ENCODE data around the gene TBC1D14. TPM values are rescaled to one million over a fixed set of nuclear protein-coding genes. Genes with fewer than 3 reads are reported as not detected.
"Not testable (repeated sequence)": the region's sequence is repeated elsewhere in the genome, so short reads cannot be mapped to it uniquely, and the experiment has no call there.

TBC1D14 gene
- total RNA-seq, 2 donors from 2014 or later = 42.3 to 43.5 TPM

- no peaks in the 10 kb centered on the region for H3K9me3 ChIP-seq (ENCODE audit: control insufficient read depth, low read length)
- H3K4me1 ChIP-seq (ENCODE audit: control insufficient read depth, insufficient read depth, low read length) = peaks cover 13% of the 10 kb centered on the region
- no peak for TF ChIP-seq CTCF (conservative IDR thresholded peaks at IDR 0.05)
- no peak overlapping the region for H3K9ac ChIP-seq (ENCODE audit: extremely low read depth, low read length, poor library complexity, severe bottlenecking)
- peaks cover 5% of the 10 kb centered on the region for H3K27me3 ChIP-seq (ENCODE audit: control insufficient read depth, insufficient read depth, low read length, poor library complexity, severe bottlenecking)
- H3K27me3 Mint-ChIP-seq (ENCODE audit: insufficient read depth) = peaks cover 31% of the 10 kb centered on the region
- H3K4me1 Mint-ChIP-seq = peaks cover 21% of the 10 kb centered on the region
- H3K27ac ChIP-seq (ENCODE audit: low read depth, low read length) = no peak overlapping the region
- 80 to 90% methylated on average over 10 to 13 of the region's 13 CpGs for WGBS, 2 experiments (ENCODE audit: insufficient coverage in 1 of 2, insufficient read length in 1 of 2)
- no peaks in the 10 kb centered on the region for H3K36me3 Mint-ChIP-seq (ENCODE audit: low read depth)
- no peak overlapping the region for H3K4me3 Mint-ChIP-seq
- H3K9me3 Mint-ChIP-seq = no peaks in the 10 kb centered on the region
- H3K4me3 ChIP-seq (ENCODE audit: low read length) = no peak overlapping the region
- no peak overlapping the region for H3K27ac Mint-ChIP-seq
- no peak for DNase-seq
- no peaks in the 10 kb centered on the region for H3K36me3 ChIP-seq (ENCODE audit: control insufficient read depth, insufficient read depth, low read length)
Observed at GRCh38 chr4:6905516-6906445, 3.8 kb upstream of the TBC1D14 start.

GRCh38 chr4:6906486-6906885 is 3.1 kb upstream of the TBC1D14 start:
- not testable (repeated sequence) for H3K27me3 ChIP-seq (ENCODE audit: control insufficient read depth, insufficient read depth, low read length, poor library complexity, severe bottlenecking); H3K9ac ChIP-seq (ENCODE audit: extremely low read depth, low read length, poor library complexity, severe bottlenecking); DNase-seq; H3K4me3 ChIP-seq (ENCODE audit: low read length); H3K36me3 Mint-ChIP-seq (ENCODE audit: low read depth); H3K4me3 Mint-ChIP-seq; H3K36me3 ChIP-seq (ENCODE audit: control insufficient read depth, insufficient read depth, low read length); H3K27ac ChIP-seq (ENCODE audit: low read depth, low read length); H3K9me3 ChIP-seq (ENCODE audit: control insufficient read depth, low read length); H3K27ac Mint-ChIP-seq; H3K9me3 Mint-ChIP-seq
- WGBS, 2 experiments (ENCODE audit: insufficient coverage in 1 of 2, insufficient read length in 1 of 2) = 90 to 98% methylated on average over 4 to 6 of the region's 6 CpGs
- H3K4me1 Mint-ChIP-seq = peaks cover 24% of the 10 kb centered on the region
- peaks cover 13% of the 10 kb centered on the region for H3K4me1 ChIP-seq (ENCODE audit: control insufficient read depth, insufficient read depth, low read length)
- H3K27me3 Mint-ChIP-seq (ENCODE audit: insufficient read depth) = peaks cover 32% of the 10 kb centered on the region

- DNase-seq = peak; percentile 84
- Histone ChIP-seq H3K9ac (ENCODE audit: extremely low read depth, low read length, poor library complexity, severe bottlenecking) (no peak overlapping the region), H3K36me3 (ENCODE audit: control insufficient read depth, insufficient read depth, low read length) (no peaks in the 10 kb centered on the region), H3K27me3 (ENCODE audit: control insufficient read depth, insufficient read depth, low read length, poor library complexity, severe bottlenecking) (peaks cover 5% of the 10 kb centered on the region), H3K4me3 (ENCODE audit: low read length) (no peak overlapping the region), H3K27ac (ENCODE audit: low read depth, low read length) (no peak overlapping the region), H3K9me3 (ENCODE audit: control insufficient read depth, low read length) (no peaks in the 10 kb centered on the region), H3K4me1 (ENCODE audit: control insufficient read depth, insufficient read depth, low read length) (peaks cover 13% of the 10 kb centered on the region)
- Mint-ChIP-seq H3K4me1 (peaks cover 22% of the 10 kb centered on the region), H3K27me3 (ENCODE audit: insufficient read depth) (peaks cover 32% of the 10 kb centered on the region), H3K27ac (no peak overlapping the region), H3K9me3 (no peaks in the 10 kb centered on the region), H3K36me3 (ENCODE audit: low read depth) (no peaks in the 10 kb centered on the region), H3K4me3 (peak overlapping the region; percentile 6)
- WGBS, 2 experiments (ENCODE audit: insufficient coverage in 1 of 2, insufficient read length in 1 of 2) = 37 to 42% methylated on average over 21 to 22 of the region's 22 CpGs
- TF ChIP-seq CTCF (conservative IDR thresholded peaks at IDR 0.05) = peak; percentile 79
Observed at GRCh38 chr4:6907658-6908191, 1.9 kb upstream of the TBC1D14 start.

Measured in endodermal cell (in vitro differentiated cells).